Activated T-cell treated with anti-CD3 and anti-CD28 coated beads, Interleukin-2, amount 50 U/mL, for 72 hours (primary cell): Measurements from ENCODE around the gene OTOP3. TPM values are rescaled to one million over a fixed set of nuclear protein-coding genes. Genes with fewer than 3 reads are reported as not detected.
"Not testable (repeated sequence)": the region's sequence is repeated elsewhere in the genome, so short reads cannot be mapped to it uniquely, and the experiment has no call there.

Source experiments
- ATAC-seq, 2 donors: fragments of 150-1000 bp; cut with Tn5 transposase; replicated peaks in 1 of 2; 2 replicates each; pipeline ENCODE4 v1.10.0; 2021; ENCODE audit warnings: moderate library complexity in 2 of 2, mild to moderate bottlenecking in 1 of 2
- DNase-seq, 2 donors: peaks; one replicate each; pipeline ENCODE4 v3.0.0; 2021 to 2022; ENCODE audit warnings: mixed read lengths in 1 of 2
- H3K27ac Mint-ChIP-seq: one replicate; pipeline ENCODE4 v1.8.0; 2022; ENCODE audit warnings: mild to moderate bottlenecking, moderate library complexity, mixed read lengths
- H3K27me3 Mint-ChIP-seq: one replicate; pipeline ENCODE4 v1.8.0; 2022; ENCODE audit warnings: low read depth, mixed read lengths
- H3K36me3 Mint-ChIP-seq, 2 donors: one replicate each; pipeline ENCODE4 v1.8.0; 2022; ENCODE audit warnings: mixed read lengths in 2 of 2, mild to moderate bottlenecking in 1 of 2; ENCODE audit not compliant: insufficient read depth in 2 of 2
- H3K4me1 Mint-ChIP-seq: one replicate; pipeline ENCODE4 v1.8.0; 2022; ENCODE audit warnings: low read depth, mixed read lengths
- H3K4me3 Mint-ChIP-seq, 2 donors: one replicate each; pipeline ENCODE4 v1.8.0; 2022; ENCODE audit warnings: mild to moderate bottlenecking in 2 of 2, mixed read lengths in 2 of 2, moderate library complexity in 2 of 2
- H3K9me3 Mint-ChIP-seq, 2 donors: one replicate each; pipeline ENCODE4 v1.8.0; 2022; ENCODE audit warnings: mixed read lengths in 2 of 2
- total RNA-seq, 2 donors: library from RNA; stranded (reverse); gene quantifications; one replicate each; pipeline ENCODE4 v1.2.3, GENCODE V29; 2022

The OTOP3 gene
- total RNA-seq, 2 donors from 2014 or later, result not detected

- H3K27ac Mint-ChIP-seq, result no peak overlapping the region
- no peaks in the 10 kb centered on the region for H3K9me3 Mint-ChIP-seq
- no peak for DNase-seq
- H3K27me3 Mint-ChIP-seq, result peaks cover 15% of the 10 kb centered on the region
- H3K4me1 Mint-ChIP-seq, result peaks cover 17% of the 10 kb centered on the region
- H3K4me3 Mint-ChIP-seq, result no peak overlapping the region
- no peak for ATAC-seq
- H3K36me3 Mint-ChIP-seq, result no peaks in the 10 kb centered on the region
Observed at GRCh38 chr17:74977802-74978201, 42.1 kb downstream of the OTOP3 start.

GRCh38 chr17:74978240-74978639 lies 42.5 kb downstream of the OTOP3 start:
- ATAC-seq (no peak), DNase-seq (no peak)
- Mint-ChIP-seq H3K27me3 (peaks cover 10% of the 10 kb centered on the region), H3K9me3 (no peaks in the 10 kb centered on the region), H3K36me3 (no peaks in the 10 kb centered on the region), H3K27ac (no peak overlapping the region), H3K4me1 (peaks cover 17% of the 10 kb centered on the region), H3K4me3 (no peak overlapping the region)

DNA sequence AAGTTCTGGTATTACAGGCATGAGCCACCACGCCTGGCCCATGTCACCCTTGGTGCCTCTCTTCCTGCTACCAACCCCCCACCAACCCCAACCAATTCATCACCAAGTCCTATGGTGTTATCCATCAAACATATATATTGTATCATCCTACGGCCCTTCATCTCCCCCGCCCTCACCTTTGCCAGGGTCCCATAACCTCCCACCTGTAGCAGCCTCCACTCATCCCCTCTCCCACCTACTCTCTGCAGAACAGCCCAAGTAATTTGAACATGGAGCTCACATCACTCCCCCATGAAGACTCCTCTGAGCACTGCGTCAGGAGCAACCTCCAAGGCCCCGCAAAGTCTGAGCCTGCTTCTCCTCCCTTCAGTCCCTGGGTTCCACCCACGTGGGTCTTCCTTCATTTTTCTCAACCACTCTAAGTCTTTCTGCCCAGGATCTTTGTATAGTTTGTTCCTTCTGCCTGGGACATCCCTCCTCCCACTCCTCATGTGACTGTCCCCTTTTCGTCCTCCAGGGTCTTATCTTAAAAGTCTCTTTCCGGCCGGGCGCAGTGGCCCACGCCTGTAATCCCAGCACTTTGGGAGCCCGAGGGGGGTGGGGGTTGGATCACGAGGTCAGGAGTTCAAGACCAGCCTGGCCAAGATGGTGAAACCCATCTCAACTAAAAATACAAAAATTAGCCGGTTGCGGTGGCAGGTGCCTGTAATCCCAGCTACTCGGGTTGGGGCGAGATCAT lies 43.9 kb downstream of the OTOP3 start:
- Mint-ChIP-seq H3K27me3 (peaks cover 6% of the 10 kb centered on the region), H3K9me3 (no peaks in the 10 kb centered on the region), H3K36me3 (no peaks in the 10 kb centered on the region), H3K27ac (no peak overlapping the region), H3K4me3 (no peak overlapping the region), H3K4me1 (peaks cover 19% of the 10 kb centered on the region)
- ATAC-seq (no peak), DNase-seq (no peak)

- Mint-ChIP-seq H3K4me1 (peaks cover 20% of the 10 kb centered on the region), H3K27ac (no peak overlapping the region), H3K27me3 (peaks cover 6% of the 10 kb centered on the region), H3K4me3 (peak overlapping the region; percentile 84 to 89), H3K36me3 (no peaks in the 10 kb centered on the region), H3K9me3 (no peaks in the 10 kb centered on the region)
- no peak for DNase-seq
- peak; percentile 14 to 17 for ATAC-seq
Observed at GRCh38 chr17:74981318-74981978, 45.8 kb downstream of the OTOP3 start.

DNA sequence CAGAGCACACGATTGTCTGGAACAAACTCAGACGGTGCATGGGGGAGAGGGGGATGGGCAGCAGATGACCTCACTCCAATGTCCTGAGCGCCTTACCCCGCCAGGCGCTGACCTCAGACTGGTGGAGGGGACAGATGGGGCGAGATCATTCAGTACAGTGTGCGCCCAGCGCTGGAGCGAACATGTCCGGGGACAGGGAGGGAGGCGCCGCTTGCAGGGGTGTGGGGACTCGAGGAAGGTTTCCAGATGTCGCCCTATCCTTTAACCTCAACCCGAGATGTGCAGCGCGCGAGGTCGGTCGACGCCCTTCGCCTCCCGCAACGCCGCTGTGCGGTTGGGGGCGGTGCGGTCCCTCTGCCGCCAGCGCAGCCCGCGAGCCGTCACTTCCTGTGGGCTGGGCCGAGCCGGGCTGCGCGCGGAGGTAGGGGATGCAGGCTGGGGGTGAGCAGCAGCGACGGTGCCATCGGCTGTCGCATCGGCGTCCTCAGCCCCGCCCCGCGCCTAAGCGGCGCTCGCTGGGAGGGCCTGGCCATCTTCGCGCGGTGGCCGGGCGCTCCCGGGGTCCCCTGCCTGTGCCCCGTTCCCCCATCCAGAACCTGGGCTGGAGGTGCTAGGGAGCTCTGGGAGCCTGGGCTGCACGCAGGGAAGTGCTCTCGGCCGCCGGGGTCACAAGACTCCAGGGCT lies 46.4 kb downstream of the OTOP3 start:
- H3K4me1 Mint-ChIP-seq, result peaks cover 27% of the 10 kb centered on the region
- DNase-seq, result peak; percentile 87 to 90
- H3K4me3 Mint-ChIP-seq, result peak overlapping the region; percentile 84 to 89
- no peaks in the 10 kb centered on the region for H3K9me3 Mint-ChIP-seq
- no peaks in the 10 kb centered on the region for H3K36me3 Mint-ChIP-seq
- peak; percentile 98 for ATAC-seq
- H3K27me3 Mint-ChIP-seq, result peaks cover 9% of the 10 kb centered on the region
- H3K27ac Mint-ChIP-seq, result no peak overlapping the region

DNA sequence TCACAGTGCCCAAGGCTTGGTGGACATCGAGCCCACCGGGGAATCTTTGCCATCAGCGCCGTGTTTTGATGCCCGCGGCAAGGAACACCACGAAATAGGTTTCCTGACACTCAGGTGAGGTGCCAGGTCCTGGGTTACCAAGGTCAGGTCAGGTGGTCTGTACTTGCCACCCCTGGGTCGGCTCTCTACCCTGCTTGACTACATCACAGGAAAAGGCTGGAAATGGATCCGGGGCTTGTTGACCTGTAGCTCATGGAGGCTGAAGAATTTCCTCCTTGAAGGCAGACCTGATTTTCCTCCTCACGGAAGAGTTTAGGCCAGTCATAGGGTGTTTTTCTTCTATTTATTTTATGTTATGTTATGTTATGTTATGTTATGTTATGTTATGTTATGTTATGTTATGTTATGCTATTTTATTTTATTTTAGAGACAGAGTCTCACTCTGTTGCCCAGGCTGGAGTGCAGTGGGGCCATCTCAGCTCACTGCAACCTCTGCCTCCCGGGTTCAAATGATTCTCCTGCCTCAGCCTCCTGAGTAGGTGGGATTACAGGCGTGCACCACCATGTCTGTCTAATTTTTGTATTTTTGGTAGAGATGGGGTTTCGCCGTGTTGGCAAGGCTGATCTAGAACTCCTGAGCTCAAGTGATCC lies 47.1 kb downstream of the OTOP3 start:
- Mint-ChIP-seq H3K27me3 (peaks cover 12% of the 10 kb centered on the region), H3K4me1 (peaks cover 29% of the 10 kb centered on the region), H3K4me3 (peak overlapping the region; percentile 84 to 89)
- not testable (repeated sequence) for DNase-seq, H3K36me3 Mint-ChIP-seq, H3K9me3 Mint-ChIP-seq, ATAC-seq, H3K27ac Mint-ChIP-seq

DNA sequence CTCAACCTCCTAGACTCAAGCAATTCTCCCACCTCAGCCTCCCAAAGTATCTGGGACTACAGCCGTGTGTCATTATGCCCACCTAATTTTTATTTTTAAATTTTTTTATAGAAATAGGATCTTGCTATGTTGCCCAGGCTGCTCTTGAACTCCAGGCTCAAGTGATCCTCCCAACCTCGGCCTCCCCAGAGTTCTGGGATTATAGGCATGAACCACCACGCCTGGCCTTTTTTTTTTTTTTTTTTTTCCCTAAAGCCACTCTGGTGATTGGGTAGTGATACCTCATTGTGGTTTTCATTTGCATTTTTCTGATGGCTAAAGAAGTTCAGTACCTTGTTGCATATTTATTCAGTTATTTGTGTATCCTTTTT lies 50.5 kb downstream of the OTOP3 start:
- Mint-ChIP-seq H3K27ac (no peak overlapping the region), H3K9me3 (no peaks in the 10 kb centered on the region), H3K27me3 (peaks cover 6% of the 10 kb centered on the region), H3K4me3 (no peak overlapping the region), H3K36me3 (no peaks in the 10 kb centered on the region), H3K4me1 (peaks cover 26% of the 10 kb centered on the region)
- ATAC-seq, result no peak
- DNase-seq, result no peak

GRCh38 chr17:74987418-74987908 lies 51.8 kb downstream of the OTOP3 start, which contains the start of gene CDR2L:
Gene CDR2L (plus strand): TSS chr17:74987632. CDS start chr17:74988044, 412 bp downstream.
- peak within 1 kb of the TSS; percentile 93 to 95 for H3K4me3 Mint-ChIP-seq
- peak; percentile 95 to 96 for DNase-seq
- no peaks in the 10 kb centered on the region for H3K9me3 Mint-ChIP-seq
- peaks cover 6% of the 10 kb centered on the region for H3K27me3 Mint-ChIP-seq
- ATAC-seq, result peak; percentile 97 to 98
- H3K27ac Mint-ChIP-seq, result no peak within 1 kb of the TSS
- H3K36me3 Mint-ChIP-seq, result no peaks in the 10 kb centered on the region
- peaks cover 18% of the 10 kb centered on the region for H3K4me1 Mint-ChIP-seq

DNA sequence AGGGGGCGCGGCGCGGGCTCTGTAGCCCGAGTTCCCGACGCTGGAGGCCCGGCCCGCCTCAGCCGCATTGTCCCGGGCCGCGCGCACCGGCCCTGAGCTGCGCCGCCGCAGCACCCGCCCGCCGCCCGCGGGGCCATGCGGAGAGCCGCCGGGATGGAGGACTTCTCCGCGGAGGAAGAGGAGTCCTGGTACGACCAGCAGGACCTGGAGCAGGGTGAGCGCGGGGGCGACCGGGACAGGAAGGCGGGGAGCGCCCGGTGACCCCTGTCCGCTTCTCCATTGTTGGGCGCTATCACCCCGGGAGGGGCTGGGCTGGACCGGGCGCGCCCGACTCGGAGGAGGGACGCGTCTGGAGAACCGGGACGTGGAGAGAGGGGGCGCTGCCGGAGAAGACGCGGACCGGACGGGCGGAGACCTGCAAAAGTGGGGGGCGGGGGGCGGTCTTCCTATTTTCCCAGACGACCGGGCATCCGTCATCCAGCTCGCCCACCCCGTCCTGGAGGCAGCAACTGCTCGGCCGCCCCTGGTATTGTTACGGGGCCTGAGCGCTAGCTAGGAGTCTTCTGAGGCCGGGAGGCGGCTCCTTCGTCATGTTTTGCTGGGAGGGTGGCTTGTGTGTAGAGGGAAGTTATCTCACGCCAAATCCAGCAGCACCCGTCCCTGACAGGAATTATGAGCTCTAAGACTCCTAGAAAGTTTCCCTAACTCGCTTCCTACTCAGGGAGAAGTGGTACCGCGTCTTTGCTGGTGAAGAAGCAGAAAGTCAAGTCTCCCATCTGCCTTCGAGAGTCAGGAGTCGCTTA lies 52.4 kb downstream of the OTOP3 start:
- H3K36me3 Mint-ChIP-seq, result no peaks in the 10 kb centered on the region
- H3K9me3 Mint-ChIP-seq, result no peaks in the 10 kb centered on the region
- H3K4me3 Mint-ChIP-seq, result peak overlapping the region; percentile 74 to 76
- no peak overlapping the region for H3K27ac Mint-ChIP-seq
- DNase-seq (peak; percentile 29 to 33), ATAC-seq (peak; percentile 64 to 70)
- H3K4me1 Mint-ChIP-seq, result peaks cover 15% of the 10 kb centered on the region
- H3K27me3 Mint-ChIP-seq, result peaks cover 6% of the 10 kb centered on the region

DNA sequence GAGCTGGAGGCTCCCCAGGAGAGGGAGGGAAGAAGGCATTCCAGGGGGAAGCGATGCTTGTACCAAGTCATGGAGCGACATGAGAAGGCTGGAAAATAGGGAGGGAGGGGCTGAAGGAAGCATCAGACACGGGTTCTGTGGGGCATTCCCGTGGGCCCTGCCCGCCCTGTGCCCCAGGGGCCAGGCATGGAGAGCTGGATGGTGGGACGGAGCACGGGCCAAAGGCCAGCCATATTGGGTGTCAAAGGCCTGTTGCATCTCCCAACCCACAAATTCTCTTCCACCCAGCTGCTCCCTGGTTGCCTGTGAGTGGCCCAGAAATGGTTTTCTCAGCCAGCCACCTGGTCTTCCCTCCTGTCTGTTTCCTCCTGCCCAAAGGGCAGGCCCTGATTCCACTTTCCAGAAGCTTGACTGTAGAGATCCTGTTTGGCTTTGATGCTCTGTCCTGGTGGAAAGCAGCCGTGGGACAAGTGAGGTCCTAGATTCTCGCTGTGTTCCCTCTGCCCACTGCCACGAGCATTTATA lies 54.9 kb downstream of the OTOP3 start:
- ATAC-seq, result no peak
- peaks cover 11% of the 10 kb centered on the region for H3K4me1 Mint-ChIP-seq
- peaks cover 6% of the 10 kb centered on the region for H3K27me3 Mint-ChIP-seq
- no peak overlapping the region for H3K4me3 Mint-ChIP-seq
- H3K9me3 Mint-ChIP-seq, result no peaks in the 10 kb centered on the region
- H3K36me3 Mint-ChIP-seq, result no peaks in the 10 kb centered on the region
- DNase-seq, result no peak
- H3K27ac Mint-ChIP-seq, result no peak overlapping the region

- DNase-seq (no peak), ATAC-seq (no peak)
- Mint-ChIP-seq H3K36me3 (no peaks in the 10 kb centered on the region), H3K27ac (no peak overlapping the region), H3K4me3 (no peak overlapping the region), H3K27me3 (peaks cover 1% of the 10 kb centered on the region), H3K4me1 (peaks cover 1% of the 10 kb centered on the region), H3K9me3 (no peaks in the 10 kb centered on the region)
Observed at GRCh38 chr17:74992223-74992622, 56.5 kb downstream of the OTOP3 start.

DNA sequence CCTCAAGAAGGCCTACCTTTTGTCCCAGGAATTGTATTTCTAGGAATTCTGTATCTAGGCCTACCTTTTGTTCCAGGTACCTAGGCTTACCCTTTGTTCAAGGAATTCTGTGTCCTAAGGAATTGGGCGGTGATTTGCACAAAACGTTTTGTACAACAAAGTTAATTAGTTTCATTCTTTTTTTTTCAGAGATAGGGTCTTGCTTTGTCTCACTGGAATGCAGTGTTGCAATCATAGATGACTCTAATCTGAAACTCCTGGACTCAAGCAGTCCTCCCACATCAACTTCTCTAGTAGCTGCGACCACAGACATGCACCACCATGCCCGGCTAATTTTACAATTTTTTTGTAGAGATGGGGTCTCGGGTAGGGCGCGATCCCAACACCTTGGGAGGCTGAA lies 58.7 kb downstream of the OTOP3 start:
- Mint-ChIP-seq H3K9me3 (no peaks in the 10 kb centered on the region), H3K27me3 (no peaks in the 10 kb centered on the region), H3K36me3 (no peaks in the 10 kb centered on the region), H3K27ac (no peak overlapping the region), H3K4me3 (no peak overlapping the region), H3K4me1 (no peaks in the 10 kb centered on the region)
- DNase-seq, result no peak
- no peak for ATAC-seq
